HS-5 (cell line): ENCODE data around the gene ABTB1.

Experiments
- DNase-seq: peaks from one replicate; pipeline ENCODE4 v3.0.0-alpha.2; 2012; ENCODE audit warnings: low read depth

ABTB1 gene

GRCh38 chr3:127672429-127673190, at the start of gene ABTB1:
Gene ABTB1, plus strand, starts transcription at chr3:127672952. Its CDS starts 74 bp downstream, at chr3:127673026.
- no peak for DNase-seq

GRCh38 chr3:127624063-127624462, 48.7 kb upstream of the ABTB1 start:
- DNase-seq: no peak

- peak; percentile 49 for DNase-seq
These were observed 46.9 kb upstream of the ABTB1 start for GRCh38 chr3:127625821-127626220.

GRCh38 chr3:127628426-127628787, 44.3 kb upstream of the ABTB1 start:
- no peak for DNase-seq

GRCh38 chr3:127628788-127629466, 43.8 kb upstream of the ABTB1 start, which contains the start of gene PODXL2:
Gene PODXL2, plus strand, starts transcription at chr3:127629185. Its CDS starts 35 bp downstream, at chr3:127629220.
- DNase-seq: no peak

GRCh38 chr3:127629467-127630403, 43.0 kb upstream of the ABTB1 start:
- no peak for DNase-seq

GRCh38 chr3:127630811-127631714, 41.7 kb upstream of the ABTB1 start:
- DNase-seq: no peak

- no peak for DNase-seq
These were observed 40.5 kb upstream of the ABTB1 start for GRCh38 chr3:127632035-127632820.

- no peak for DNase-seq
These were observed 38.1 kb upstream of the ABTB1 start for GRCh38 chr3:127634653-127635052.

- DNase-seq: no peak
These were observed 35.2 kb upstream of the ABTB1 start for GRCh38 chr3:127637546-127637945.

- no peak for DNase-seq
These were observed 34.8 kb upstream of the ABTB1 start for GRCh38 chr3:127637971-127638370.

- DNase-seq: no peak
These were observed 33.3 kb upstream of the ABTB1 start for GRCh38 chr3:127639173-127640041.

GRCh38 chr3:127640042-127640355, 32.8 kb upstream of the ABTB1 start:
- DNase-seq: no peak

GRCh38 chr3:127644641-127645370, 27.9 kb upstream of the ABTB1 start:
- DNase-seq: no peak

GRCh38 chr3:127645371-127646015, 27.3 kb upstream of the ABTB1 start:
- no peak for DNase-seq

- DNase-seq: no peak
These were observed 26.2 kb upstream of the ABTB1 start for GRCh38 chr3:127646501-127647046.

- DNase-seq: no peak
These were observed 25.4 kb upstream of the ABTB1 start for GRCh38 chr3:127647166-127647844.

- DNase-seq: no peak
These were observed 24.9 kb upstream of the ABTB1 start for GRCh38 chr3:127647845-127648204.
